HuH-7 (cell line): Measurements from ENCODE around the gene FOSB.

Experiments used
- DNase-seq: peaks from one replicate; pipeline ENCODE4 v3.0.0; 2011; ENCODE audit warnings: low spot score

The FOSB gene

DNA sequence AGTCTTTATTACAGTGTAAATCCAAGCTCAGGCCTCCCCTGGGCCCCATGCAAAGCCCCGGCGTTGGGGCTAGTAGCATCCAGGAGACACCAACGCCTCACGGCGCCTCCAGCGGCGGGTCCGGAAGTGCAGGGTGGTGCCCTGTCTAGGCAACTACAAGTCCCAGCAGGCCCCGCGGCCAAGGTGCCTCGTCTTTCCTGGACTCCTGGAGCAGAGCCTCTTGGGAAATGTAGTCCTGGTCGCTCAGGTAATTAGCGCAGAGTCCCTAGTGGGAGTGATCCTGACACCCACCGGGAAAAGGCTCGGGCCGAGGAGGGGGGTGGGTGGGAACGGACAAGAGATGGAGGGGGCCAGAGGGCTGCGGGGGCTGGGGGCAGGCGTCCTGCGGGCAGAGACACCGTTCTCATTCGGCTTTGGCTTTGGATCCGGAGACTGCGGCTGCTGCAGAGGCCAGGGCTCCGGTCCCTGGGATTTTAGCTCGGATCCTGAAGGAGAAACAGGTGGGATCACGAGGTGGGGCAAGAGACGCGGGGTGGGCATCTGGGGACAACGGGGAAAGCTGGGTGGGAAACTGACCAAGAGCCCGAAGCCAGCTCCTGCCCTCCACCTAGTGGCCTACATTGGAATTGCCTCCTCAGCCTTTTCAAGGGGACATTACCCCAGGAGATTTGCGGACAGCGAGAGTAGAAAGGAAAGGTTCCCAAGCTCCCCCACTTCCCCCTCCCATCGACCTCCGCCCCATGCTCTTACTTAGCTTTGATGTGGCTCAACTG, 17.7 kb downstream of the FOSB start:
- peak; percentile 83 for DNase-seq

DNA sequence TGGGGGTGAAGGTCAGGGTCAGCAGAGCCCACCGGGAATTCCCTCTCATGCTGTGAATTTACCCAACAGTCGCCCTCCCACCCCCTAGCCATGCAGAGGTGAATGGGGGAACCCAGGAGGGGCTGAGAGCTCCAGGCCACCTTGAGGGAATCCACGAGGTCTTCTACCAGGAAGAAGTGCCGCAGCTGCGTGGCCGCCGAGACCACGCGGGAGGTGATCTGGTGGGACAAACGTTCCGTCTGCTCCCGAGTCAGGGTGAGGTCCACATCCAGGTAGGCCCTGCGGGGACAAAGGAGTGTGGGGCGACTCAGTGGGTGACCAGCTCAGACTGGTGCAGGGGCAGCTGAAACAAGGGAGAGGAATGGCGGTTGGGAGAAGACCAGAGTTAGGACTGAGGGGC, 20.9 kb downstream of the FOSB start:
- no peak for DNase-seq

DNA sequence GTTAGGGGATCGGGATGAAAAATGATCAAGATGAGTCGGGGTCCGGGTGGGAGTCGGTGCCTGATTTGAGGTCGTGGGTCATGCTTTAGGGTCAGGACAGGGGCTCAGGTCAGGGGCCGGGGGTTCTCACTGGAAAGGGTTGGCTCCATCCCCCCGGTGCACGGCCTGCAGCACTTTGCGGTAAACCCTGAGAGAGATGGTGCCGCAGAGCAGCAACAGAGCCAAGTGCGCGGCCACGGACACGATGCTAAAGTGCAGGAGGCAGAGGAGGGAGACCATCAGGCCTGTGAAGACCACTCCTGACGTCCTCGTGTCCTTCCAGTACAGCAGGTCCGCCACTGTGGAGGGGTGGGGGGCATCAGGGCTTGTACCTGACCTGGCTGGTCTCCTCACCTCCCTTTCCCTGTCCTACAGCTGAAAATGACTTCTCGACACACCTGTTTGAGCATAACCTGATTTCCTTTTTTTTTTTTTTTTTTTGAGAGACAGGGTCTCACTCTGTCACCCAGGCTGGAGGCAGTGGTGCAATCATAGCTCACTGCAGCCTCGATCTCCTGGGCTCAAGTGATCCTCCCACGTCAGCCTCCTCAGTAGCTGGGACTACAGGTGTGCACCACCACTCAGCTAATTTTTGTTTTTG, 21.5 kb downstream of the FOSB start:
- DNase-seq = no peak

DNA sequence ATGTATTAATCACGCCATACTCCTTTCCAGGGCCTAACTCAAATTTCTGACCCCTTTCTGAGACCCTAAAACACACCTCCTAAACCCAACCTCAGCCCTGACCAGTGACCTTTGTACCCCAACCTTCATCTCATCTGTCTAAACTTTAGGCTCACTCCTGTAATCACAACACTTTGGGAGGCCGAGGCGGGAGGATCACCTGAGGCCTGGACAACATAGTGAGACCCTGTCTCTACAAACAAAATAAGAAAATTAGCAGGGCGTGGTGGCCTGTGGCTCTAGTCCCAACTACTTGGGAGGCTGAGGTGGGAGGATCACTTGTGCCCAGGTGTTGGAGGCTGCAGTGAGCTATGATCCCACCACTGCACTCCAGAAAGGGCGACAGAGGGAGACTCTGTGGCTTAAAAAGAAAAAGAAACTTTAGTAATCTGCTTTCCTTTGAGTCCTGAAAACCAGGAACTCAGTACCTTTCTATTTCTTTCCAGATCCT, 24.4 kb downstream of the FOSB start:
- DNase-seq = no peak

DNA sequence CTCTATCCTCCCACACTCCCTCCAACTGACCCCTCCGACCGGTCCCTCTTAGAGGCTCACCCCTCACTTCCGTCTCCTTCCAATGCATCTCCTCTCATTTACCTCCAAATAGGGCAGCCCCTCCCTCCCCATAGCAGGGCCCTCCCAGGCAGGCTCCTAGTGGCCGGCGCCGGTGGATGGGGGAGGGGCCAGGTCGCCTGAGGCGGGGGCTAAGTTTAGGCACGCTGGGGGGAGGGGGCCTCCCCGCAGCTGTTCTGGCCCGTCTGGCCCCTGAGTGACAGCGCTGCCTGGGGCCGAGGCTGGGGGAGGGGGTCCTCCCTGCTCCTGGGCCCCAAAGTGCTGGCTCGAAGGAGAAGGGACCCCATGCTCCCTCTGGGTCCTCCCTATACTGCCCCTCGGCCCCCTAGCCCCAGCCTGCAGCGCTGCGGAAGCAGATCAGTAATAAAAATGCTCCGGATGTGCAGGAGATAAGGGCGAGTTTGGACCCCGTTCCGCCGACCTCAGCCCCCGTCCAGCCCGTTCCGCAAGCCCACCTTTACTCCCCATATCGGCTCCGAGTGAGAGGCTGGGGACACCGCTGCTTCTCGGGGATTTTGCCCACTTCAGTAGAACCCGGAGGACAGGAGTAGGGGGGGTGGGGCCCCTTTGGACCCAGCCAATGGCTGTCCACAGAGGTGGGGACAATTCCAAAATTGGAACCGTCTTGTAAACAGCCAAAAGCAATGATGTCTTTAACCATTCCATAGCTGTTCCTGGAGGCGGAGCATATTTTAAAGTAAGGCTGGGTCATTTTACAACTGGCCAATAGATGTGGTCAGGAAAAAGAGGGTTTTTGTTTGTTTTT, 25.1 kb downstream of the FOSB start:
- peak; percentile 79 for DNase-seq

DNA sequence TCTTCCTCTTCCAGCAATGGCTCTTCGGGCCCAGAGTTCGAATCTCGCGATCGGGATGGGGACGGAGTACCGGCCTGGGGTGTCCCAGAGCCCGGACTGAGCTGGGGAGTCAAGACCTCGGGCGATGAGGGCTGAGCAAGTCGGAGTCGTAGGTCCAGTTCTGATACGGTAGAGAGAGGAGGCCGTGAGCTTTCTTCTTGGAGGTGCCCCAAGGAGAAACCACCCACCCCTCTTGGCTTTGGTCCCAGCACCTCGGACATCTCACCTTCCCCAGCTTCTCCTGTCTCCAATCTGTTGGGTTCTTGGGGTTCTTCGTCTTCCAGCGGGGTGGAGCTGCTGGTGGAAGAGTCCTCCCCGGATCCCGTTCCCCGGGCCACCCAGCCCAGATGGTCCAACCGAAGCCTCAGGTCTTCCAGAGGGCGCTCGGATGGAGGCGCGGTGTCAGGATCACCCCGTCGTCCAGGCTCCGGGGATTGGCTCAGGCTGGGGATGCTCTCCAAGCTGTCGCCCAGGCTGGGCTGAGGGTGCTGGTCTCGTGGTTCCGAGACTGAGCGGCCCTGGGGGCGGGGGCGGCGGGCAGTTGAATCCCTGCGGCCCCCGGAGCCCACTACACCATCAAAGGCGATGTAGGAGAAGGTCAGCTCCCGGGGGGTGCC, 26.6 kb downstream of the FOSB start:
- no peak for DNase-seq

DNA sequence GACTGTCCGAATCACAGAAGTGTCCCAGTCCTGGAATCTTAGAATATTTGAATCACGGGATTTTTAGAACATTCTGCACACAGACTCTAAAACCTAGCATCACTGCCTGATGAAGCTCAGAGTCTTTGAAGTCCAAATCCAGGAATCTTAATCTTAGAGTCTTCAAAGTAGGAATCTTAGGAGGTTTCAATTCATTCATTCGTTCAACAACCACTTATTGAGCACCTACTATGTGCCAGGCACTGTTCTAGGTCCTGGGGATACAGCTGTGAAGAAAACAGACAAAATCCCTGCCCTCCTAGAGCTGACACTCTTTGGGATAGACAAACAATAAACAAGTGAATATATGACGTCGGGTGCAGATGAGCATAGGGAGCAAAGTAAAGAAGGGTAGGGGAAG, 27.4 kb downstream of the FOSB start:
- DNase-seq = no peak

DNA sequence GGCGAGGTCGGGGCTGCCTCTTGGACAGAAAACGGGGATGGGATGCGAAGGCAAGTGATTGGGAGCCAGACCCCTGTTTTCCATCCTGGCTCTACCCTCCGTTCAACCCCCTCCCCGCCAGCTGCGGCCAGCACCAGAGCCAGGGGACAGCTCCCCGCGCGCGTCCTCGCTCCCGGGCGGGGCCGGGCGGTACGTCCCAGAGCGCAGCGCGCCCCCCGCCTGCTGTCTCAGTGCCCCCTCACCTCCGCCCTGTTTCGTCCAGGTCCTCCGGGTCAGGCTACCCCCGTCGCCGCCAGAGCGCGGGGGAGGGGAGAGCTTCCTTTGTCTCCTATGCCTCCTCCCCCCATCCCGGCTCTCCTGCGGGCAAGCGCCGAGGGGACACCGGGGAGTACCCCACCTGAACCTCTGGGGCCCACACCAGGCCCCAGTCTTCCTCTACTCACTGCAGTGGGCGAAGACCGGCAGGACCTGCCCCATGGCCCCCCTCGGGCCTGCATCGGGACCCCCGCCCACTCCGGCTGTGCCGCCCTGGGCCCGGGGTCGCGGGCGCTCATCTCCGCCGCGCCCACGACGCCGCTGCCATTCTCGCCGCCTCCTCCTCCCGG, 28.7 kb downstream of the FOSB start:
- peak; percentile 66 for DNase-seq

DNA sequence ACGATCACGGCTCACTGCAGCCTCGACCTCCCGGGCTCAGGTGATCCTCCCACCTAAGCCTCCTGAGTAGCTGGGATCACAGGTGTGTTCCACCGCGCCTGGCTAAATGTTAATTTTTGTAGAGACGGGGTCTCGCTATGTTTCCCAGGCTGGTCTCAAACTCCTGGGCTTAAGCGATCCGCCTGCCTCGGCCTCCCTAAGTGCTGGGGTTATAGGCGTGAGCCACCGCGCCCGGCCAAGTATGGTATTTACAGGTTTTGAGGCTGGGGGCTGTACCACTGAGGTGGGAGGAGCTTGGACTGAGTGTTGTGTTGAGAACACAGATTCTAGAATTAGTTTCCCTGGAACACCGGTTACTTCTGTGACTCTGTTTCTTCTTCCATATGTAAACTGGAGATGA, 30.0 kb downstream of the FOSB start:
- DNase-seq = no peak

DNA sequence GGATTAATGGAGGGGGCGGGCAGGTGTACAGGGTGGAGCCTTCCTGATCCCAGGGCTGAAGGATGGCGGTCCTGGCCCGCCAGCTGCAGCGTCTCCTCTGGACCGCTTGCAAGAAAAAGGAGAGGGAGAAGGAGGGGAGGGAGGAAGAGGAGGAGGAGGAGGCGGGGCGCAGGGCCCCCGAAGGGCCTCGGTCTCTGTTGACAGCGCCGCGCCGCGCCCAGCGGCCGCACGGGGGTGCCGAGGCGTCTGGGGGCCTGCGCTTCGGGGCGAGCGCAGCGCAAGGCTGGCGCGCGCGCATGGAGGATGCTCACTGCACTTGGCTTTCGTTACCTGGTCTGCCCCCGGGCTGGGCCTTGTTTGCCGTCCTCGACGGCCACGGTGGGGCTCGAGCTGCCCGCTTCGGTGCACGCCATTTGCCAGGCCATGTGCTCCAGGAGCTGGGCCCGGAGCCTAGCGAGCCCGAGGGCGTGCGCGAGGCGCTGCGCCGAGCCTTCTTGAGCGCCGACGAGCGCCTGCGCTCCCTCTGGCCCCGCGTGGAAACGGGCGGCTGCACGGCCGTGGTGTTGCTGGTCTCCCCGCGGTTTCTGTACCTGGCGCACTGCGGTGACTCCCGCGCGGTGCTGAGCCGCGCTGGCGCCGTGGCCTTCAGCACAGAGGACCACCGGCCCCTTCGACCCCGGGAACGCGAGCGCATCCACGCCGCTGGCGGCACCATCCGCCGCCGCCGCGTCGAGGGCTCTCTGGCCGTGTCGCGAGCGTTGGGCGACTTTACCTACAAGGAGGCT, 30.8 kb downstream of the FOSB start, which contains the start of gene PPM1N:
Gene PPM1N, plus strand, starts transcription at position 33 of the 785 bp plus-strand sequence. Its CDS starts 30 bp downstream, at position 63.
- DNase-seq = no peak

DNA sequence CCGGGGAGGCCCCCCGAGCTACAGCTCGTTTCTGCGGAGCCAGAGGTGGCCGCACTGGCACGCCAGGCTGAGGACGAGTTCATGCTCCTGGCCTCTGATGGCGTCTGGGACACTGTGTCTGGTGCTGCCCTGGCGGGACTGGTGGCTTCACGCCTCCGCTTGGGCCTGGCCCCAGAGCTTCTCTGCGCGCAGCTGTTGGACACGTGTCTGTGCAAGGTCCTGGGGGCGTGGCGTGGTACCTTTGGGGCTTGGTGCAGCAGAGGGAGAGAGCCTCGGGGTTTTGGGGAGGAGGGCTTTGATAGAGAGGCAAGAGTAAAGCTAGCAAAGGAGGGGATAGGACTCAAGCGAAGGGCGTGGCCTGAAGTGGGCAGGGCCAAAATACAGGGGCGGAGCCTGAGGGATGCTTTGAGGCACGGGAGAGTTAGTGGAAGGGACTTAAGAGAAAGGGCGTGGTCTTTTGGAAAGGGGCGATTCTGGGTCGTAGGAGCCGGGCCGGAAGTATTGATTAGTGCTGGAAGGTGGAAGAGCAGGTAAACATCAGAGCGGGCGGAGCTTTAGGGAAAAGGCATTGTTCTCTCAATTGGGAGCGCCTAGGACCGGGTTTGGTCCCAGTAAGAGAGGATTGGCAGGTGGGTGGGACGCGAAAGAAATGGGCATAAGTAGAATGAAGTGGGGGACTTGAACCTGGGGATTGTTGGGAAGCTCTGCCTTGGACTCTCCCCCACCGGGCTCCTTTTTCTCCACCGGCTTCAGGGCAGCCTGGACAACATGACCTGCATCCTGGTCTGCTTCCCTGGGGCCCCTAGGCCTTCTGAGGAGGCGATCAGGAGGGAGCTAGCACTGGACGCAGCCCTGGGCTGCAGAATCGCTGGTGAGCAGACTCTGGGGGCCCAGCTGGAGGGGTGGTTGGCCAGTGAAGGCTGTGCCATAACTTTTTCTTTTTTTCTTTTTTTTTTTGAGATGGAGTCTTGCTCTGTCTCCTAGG, 31.7 kb downstream of the FOSB start:
- DNase-seq = no peak

DNA sequence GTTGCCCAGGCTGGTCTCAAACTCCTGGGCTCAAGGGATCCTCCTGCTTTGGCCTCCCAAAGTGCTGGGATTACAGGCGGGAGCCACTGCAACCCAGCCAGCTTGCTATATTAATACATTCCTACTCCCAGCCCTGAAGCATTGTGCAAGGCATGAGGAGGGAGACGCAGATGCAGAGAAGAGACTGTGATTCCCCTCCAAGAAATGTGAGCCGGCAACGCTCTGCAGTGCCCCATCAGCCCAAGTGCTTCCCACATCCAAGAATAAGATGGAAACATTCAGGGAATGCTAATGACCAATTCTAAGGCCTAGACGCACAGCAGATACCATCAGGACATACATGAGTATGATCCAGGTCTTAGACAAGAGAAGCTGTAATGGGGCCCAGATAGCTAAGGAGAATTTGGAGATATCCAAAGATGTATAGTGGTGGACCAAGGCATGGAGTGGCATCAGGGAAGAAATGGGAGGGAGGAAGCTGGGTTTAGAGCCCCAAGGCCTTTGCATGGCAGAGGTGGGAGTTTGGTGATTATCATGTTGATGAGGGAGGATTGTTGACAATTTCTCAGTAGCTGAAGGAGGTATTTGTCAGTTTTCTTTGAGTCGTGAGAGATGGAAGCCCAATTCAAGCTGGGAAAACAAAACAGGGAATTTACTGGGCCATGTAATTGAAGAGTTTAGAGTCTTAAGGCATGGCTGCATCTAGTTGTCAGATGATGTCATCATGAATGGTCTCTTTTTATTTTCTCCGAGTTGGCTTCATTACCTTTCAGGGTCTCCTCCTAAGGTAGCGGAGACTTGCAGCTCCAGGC, 33.3 kb downstream of the FOSB start:
- DNase-seq = no peak

DNA sequence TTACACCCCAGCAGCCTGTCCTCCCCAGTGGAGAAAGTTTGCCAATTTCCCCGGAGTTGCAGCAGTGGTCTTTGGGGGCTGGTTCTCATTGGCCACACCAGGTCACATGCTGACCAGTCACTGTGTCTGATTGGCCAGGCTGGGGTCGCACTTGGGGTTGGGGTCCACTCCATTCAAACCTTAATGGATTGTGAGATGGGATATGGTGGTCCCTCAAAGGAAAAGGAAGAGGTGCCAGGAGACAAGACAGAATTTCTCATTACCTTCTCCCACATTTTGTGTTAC, 33.9 kb downstream of the FOSB start:
- DNase-seq = no peak

DNA sequence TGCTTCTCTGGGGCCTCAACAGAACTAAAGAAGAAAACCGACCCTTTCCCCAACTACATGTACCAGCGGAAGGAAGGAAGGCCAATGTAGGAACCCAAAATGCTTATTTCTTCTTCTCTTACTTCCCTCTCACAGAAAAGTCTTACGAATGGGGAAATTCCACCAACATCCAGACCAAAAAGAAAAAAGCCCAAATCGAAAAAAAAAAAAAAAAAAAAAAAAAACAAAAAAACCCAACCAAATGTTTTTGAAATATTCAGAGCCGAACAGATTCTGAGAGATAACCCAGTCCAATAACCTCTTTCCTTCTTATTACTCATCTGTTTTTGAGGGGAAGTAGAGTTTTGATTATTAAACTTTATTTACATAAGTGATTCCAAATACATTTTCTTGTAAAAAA, 34.3 kb downstream of the FOSB start:
- no peak for DNase-seq

DNA sequence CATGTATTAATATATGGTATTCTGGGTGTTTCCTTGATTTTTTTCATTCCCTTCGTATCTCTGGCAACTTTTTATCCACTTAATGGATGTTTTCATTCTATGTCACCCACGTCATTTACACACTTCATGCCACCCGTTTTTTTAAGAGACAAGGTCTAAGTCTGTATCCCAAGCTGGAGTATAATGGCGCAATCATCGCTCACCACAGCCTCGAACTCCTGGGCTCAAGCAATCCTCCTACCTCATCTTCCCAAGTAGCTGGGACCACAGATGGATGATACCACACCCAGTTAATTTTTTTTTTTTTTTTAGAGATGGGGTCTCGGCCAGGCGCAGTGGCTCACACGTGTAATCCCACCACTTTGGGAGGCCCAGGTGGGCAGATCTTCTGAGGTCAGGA, 36.1 kb downstream of the FOSB start:
- DNase-seq = no peak

DNA sequence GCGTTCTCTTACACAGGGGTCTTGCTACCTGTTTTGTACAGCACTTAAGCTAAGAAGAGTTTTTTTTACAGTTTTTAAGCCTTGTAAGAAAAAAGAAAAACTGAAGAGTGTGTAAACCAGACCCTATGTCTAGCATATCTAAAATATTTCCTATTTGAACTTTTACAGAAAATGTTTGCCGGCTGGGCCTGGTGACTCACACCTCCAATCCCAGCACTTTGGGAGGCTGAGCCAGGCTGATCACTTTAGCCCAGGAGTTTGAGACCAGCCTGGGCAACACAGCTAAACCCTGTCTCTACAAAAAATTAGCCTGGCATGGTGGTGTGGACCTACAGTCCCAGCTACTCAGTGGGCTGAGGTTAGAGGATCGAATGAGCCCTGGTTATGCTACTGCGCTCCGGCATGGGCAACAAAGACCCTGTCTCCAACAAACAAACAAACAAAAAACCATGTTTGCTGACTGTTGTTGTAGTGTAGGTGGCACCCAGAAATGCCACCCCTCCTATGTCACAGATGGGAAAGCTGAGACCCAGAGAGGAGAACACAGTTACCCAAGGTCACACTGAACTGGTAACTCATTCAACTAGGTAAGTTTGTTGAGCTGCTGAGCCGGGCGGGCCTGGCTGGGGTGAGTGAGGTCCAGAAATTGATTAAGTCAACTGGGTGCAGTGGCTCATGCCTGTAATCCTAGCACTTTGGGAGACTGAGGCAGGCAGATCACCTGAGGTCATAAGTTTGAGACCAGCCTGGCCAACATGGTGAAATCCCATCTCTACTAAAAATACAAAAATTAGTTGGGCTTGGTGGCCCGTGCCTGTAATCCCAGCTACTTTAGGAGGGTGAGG, 37.6 kb downstream of the FOSB start:
- no peak for DNase-seq

DNA sequence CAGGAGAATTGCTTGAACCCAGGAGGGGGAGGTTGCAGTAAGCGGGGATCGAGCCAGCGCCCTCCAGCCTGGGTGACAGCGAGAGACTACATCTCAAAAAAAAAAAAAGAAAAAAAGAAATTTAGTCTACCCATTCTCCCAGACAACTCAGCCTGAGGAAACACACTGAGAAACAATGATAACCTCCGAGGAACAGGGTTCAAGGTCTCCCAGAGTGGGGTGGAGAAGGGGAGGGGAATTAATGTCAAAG, 38.1 kb downstream of the FOSB start:
- DNase-seq = no peak

DNA sequence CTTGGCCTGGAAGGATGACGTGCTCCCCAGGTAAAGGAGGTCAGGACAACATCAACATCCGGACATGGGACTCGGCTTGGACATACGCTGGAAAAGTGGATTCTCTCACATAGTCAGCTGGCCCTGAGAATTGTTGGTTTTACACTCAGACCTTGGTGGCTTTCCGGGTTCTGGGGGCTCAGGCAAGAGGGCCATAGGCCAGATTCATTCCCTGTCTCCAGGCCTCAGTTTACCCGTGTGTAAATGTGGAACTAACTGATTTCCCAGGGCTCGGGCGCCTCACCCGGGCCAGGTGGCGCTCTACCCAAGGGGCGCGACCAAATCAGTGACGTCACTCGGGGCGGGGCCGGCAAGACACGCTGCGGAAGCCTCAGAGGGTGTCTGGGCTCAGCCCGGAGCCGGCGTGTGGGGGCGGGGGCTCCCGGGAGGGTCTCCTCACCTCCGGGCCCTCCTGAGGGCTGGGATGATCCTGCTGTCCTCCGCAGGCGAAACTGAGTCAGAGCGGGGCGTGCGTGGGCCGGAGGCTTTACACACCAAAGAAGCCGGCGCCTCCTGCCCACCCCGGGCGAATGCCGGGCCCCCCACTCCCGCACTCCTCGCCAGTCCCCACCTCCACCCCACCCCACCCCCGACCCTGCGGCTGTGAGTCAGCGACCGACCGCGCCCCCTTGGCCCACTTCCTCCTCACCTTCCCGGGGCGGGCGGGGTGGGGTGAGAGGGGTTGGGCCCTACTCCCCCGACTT, 38.6 kb downstream of the FOSB start:
- DNase-seq = peak; percentile 90
